Smooth muscle cell (in vitro differentiated cells): ENCODE data around the gene SIRT4. TPM values are rescaled to one million over a fixed set of nuclear protein-coding genes. Genes with fewer than 3 reads are reported as not detected.
A peak's percentile ranks its signal among the peaks of the same experiment; 100 is the strongest.

Experiments
- DNase-seq: peaks from one replicate; lab custom pipeline; 2025; ENCODE audit not compliant: unreplicated experiment; lab: John Stamatoyannopoulos, UW
- H2AFZ ChIP-seq: fragments of 200-600 bp; sonication (generic); 2 replicates; pipeline ENCODE4 v1.6.0; 2016; ENCODE audit warnings: antibody characterized with exemption, low read depth, mild to moderate bottlenecking
- H3F3A ChIP-seq: fragments of 200-600 bp; sonication (generic); 2 replicates; pipeline ENCODE4 v1.6.0; 2017; ENCODE audit warnings: antibody characterized with exemption, low read depth
- H3K27ac ChIP-seq: fragments of 200-600 bp; sonication (generic); 2 replicates; pipeline ENCODE4 v1.5.1; 2016; ENCODE audit warnings: low read depth, mild to moderate bottlenecking
- H3K27me3 ChIP-seq: fragments of 200-600 bp; sonication (generic); 2 replicates; pipeline ENCODE4 v1.6.1; 2016; ENCODE audit warnings: low read depth, mild to moderate bottlenecking
- H3K36me3 ChIP-seq: fragments of 200-600 bp; sonication (generic); 2 replicates; pipeline ENCODE4 v1.5.1; 2016; ENCODE audit warnings: low read depth
- H3K4me1 ChIP-seq: fragments of 200-600 bp; sonication (generic); 2 replicates; pipeline ENCODE4 v1.5.1; 2016; ENCODE audit warnings: low read depth
- H3K4me2 ChIP-seq: fragments of 200-600 bp; sonication (generic); 2 replicates; pipeline ENCODE4 v1.6.0; 2016; ENCODE audit warnings: mild to moderate bottlenecking
- H3K4me3 ChIP-seq: fragments of 200-600 bp; sonication (generic); 2 replicates; pipeline ENCODE4 v1.5.1; 2016; ENCODE audit warnings: mild to moderate bottlenecking
- H3K79me2 ChIP-seq: fragments of 200-600 bp; sonication (generic); 2 replicates; pipeline ENCODE4 v1.6.0; 2016; ENCODE audit warnings: low read depth, mild to moderate bottlenecking
- H3K9ac ChIP-seq: fragments of 200-600 bp; sonication (generic); 2 replicates; pipeline ENCODE4 v1.6.0; 2016; ENCODE audit warnings: low read depth
- H3K9me3 ChIP-seq: fragments of 200-600 bp; sonication (generic); replicated peaks from 2 replicates; pipeline ENCODE4 v1.5.1; 2016; ENCODE audit warnings: low read depth
- H4K20me1 ChIP-seq: fragments of 200-600 bp; sonication (generic); 2 replicates; pipeline ENCODE4 v1.6.0; 2016; ENCODE audit warnings: low read depth
- WGBS: methylation state at CpG from one replicate; pipeline ENCODE4 v1.1.7; 2016; ENCODE audit warnings: low lambda C conversion rate; 5-methylcytosine and 5-hydroxymethylcytosine counted together
- polyA plus RNA-seq: library from polyadenylated mRNA; unstranded; fragments of >200 nt; fragmentation: Nextera tagmentation; extraction: Ambion mirVana; gene quantifications from 2 replicates; pipeline ENCODE4 v1.2.1, GENCODE V29; 2016
- small RNA-seq: library from RNA; depleted of rRNA; stranded (forward); fragments of <200 nt; gene quantifications from one replicate; pipeline ENCODE3, GENCODE V24; 2014
- total RNA-seq: library from RNA; depleted of rRNA; stranded (reverse); fragments of >200 nt; gene quantifications from 2 replicates; pipeline ENCODE4 v1.2.3, GENCODE V29; 2014
- TF ChIP-seq, protein P1 (sequence below): fragments of 200-600 bp; sonication (generic); IDR thresholded peaks from 2 replicates; pipeline ENCODE4 v1.5.1; 2017; ENCODE audit warnings: borderline replicate concordance, mild to moderate bottlenecking, antibody characterized with exemption; ENCODE audit not compliant: insufficient read depth, poor library complexity, severe bottlenecking

Gene SIRT4
- total and polyA plus RNA-seq, 2 experiments from 2014 or later = 2.7 to 5.3 TPM

DNA sequence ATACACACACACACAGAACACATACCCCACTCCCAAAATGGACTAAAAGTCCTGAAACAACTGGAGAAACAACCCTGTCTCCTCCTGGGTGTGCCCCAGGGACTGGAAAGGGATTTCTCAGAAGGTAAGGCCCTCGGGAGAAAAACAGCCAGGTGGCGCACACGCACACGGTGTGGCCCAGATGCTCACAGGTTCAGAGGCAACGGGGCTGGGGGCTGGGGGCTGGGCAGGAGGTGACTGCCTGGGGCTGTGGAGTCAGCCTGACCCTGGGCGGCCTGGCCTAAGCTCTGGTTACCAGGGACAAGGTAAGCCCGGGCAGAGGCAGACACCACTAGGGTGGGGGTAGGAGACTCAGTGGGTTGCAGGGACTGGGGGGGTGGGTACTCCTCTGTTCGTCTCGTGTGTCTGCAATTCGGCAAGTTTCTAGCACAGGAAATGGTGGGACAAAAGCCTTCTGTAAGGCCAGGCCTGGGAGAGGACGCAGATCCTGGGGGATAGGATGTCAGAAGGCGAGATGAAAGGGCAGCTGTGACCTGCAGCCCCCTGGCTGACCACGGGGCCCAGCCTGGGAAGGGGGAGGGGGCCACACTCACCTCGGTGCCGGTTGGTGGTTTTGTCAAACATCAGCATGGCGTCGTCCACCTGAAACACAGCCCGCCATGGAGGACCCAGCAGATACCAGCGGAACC, 56.4 kb downstream of the SIRT4 start:
- Histone ChIP-seq H4K20me1 (no peaks in the 10 kb centered on the region), H3K4me1 (peaks cover 35% of the 10 kb centered on the region), H3K9me3 (no peaks in the 10 kb centered on the region), H3K27ac (no peak overlapping the region), H2AFZ (no peak overlapping the region), H3F3A (peaks cover 6% of the 10 kb centered on the region), H3K36me3 (no peaks in the 10 kb centered on the region), H3K79me2 (no peaks in the 10 kb centered on the region), H3K4me3 (no peak overlapping the region), H3K27me3 (no peaks in the 10 kb centered on the region), H3K9ac (no peak overlapping the region), H3K4me2 (no peak overlapping the region)
- WGBS = 77% methylated on average over 18 of the region's 19 CpGs
- DNase-seq = no peak
- TF ChIP-seq, protein P1, sequence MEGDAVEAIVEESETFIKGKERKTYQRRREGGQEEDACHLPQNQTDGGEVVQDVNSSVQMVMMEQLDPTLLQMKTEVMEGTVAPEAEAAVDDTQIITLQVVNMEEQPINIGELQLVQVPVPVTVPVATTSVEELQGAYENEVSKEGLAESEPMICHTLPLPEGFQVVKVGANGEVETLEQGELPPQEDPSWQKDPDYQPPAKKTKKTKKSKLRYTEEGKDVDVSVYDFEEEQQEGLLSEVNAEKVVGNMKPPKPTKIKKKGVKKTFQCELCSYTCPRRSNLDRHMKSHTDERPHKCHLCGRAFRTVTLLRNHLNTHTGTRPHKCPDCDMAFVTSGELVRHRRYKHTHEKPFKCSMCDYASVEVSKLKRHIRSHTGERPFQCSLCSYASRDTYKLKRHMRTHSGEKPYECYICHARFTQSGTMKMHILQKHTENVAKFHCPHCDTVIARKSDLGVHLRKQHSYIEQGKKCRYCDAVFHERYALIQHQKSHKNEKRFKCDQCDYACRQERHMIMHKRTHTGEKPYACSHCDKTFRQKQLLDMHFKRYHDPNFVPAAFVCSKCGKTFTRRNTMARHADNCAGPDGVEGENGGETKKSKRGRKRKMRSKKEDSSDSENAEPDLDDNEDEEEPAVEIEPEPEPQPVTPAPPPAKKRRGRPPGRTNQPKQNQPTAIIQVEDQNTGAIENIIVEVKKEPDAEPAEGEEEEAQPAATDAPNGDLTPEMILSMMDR = no peak

DNA sequence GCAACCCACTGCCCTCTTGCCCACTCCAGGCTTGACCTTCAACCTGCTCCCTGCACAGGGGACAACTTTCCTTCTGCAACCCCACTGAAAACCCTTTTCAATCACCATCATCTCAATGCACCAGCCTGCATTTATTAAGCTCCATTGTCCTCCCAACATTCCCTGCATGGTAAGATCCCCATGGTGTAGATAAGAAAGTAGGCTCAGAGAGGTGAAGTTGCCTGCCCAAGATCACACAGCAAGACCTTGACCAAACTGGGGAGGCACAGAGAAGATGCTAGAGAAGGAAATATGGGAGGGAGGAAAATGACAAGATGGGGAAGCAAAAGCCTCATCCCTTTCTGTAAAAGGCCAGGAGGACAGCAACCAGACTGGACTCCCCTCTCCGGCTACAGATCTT, 57.0 kb downstream of the SIRT4 start:
- Histone ChIP-seq H3K4me3 (no peak overlapping the region), H3K4me2 (no peak overlapping the region), H3K79me2 (no peaks in the 10 kb centered on the region), H3K9ac (no peak overlapping the region), H3K9me3 (no peaks in the 10 kb centered on the region), H4K20me1 (no peaks in the 10 kb centered on the region), H3K4me1 (peaks cover 41% of the 10 kb centered on the region), H3K36me3 (no peaks in the 10 kb centered on the region), H2AFZ (no peak overlapping the region), H3K27me3 (no peaks in the 10 kb centered on the region), H3K27ac (no peak overlapping the region), H3F3A (peaks cover 6% of the 10 kb centered on the region)
- no peak for DNase-seq
- TF ChIP-seq, protein P1 = no peak
- 83% methylated on average over 1 of the region's 1 CpG for WGBS

DNA sequence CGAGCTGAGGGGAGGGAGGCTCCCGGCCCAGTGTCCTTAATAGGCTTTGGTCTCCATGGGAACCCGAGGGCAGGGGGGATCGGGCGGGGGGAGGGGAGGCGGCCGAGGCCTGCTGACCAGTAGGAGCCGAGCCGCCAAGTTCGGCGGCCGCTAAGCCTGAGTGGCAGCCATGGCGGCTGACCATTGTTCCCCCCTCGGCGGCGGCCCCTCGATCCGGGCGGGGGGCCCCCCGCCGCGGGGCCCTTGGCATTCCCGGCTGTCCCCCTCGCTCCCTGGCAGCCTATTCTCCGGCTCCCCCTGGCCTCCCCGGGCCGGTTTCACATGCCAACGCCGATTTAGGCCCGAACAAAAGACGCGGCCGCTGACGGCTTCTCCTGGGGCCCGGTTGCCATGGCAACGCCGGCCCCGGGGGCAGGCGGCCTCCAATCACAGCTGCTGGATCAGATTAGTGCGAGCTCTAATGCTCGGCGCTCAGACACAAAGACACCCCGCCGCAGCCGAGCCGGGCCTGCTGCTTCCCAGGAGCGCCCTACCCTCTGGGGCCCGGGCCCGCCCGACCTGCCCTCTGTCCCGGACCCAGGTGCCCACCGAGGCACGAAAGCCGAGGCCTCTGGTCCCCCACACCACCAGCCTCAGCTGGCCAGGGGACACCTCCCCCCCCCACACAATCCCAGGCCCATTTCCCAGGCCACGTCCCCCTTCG, 59.5 kb downstream of the SIRT4 start:
- no peaks in the 10 kb centered on the region for H4K20me1 ChIP-seq
- peak overlapping the region; percentile 96 for H3K9ac ChIP-seq
- peak overlapping the region; percentile 82 for H3K27ac ChIP-seq
- peaks cover 42% of the 10 kb centered on the region for H3K4me1 ChIP-seq
- no peaks in the 10 kb centered on the region for H3K9me3 ChIP-seq
- no peaks in the 10 kb centered on the region for H3K27me3 ChIP-seq
- peak overlapping the region; percentile 87 for H3K4me2 ChIP-seq
- no peaks in the 10 kb centered on the region for H3K79me2 ChIP-seq
- peak overlapping the region; percentile 81 for H2AFZ ChIP-seq
- H3K36me3 ChIP-seq = no peaks in the 10 kb centered on the region
- TF ChIP-seq, protein P1 = no peak
- WGBS = 7% methylated on average over 29 of the region's 56 CpGs
- peak; percentile 44 for DNase-seq
- H3K4me3 ChIP-seq = peak overlapping the region; percentile 52
- peaks cover 6% of the 10 kb centered on the region for H3F3A ChIP-seq

Small RNAs within 50 kb of the gene (small RNA-seq; reads per million reads assigned to genes)
- gene RNU4-1 (1,198 reads per million, percentile 100 among the genes with 10 or more reads in this experiment), gene RNU4-2 (431 reads per million, percentile 99 among the genes with 10 or more reads in this experiment), gene RNU6-1088P (not detected)

Other genes starting within 250 kb of the SIRT4 start
- 17.9 and 19.3 TPM in 2 replicates for gene RAB35, start 185.6 kb upstream of the SIRT4 start, total RNA-seq
- 19.1 and 21.9 TPM in 2 replicates for gene RAB35, start 185.6 kb upstream of the SIRT4 start, polyA plus RNA-seq
- gene GCN1, start 107.6 kb upstream of the SIRT4 start, total RNA-seq = 40.4 and 44.3 TPM in 2 replicates
- 31.6 and 35.9 TPM in 2 replicates for gene GCN1, start 107.6 kb upstream of the SIRT4 start, polyA plus RNA-seq
- 2,989 and 3,138 TPM in 2 replicates for gene RPLP0, start 101.2 kb upstream of the SIRT4 start, total RNA-seq
- 1,054 and 1,106 TPM in 2 replicates for gene RPLP0, start 101.2 kb upstream of the SIRT4 start, polyA plus RNA-seq
- gene PXN, start 36.6 kb upstream of the SIRT4 start, total RNA-seq = 16.6 and 17.2 TPM in 2 replicates
- gene PXN, start 36.6 kb upstream of the SIRT4 start, polyA plus RNA-seq = 27.0 and 61.2 TPM in 2 replicates
- gene RNU4-2, start 10.4 kb upstream of the SIRT4 start, total RNA-seq = under 0.01 TPM in 2 replicates
- 4.5 TPM in 1 of 2 replicates, not detected in the other for gene RNU4-2, start 10.4 kb upstream of the SIRT4 start, polyA plus RNA-seq
- gene RNU4-1, start 9.1 kb upstream of the SIRT4 start, total RNA-seq = under 0.01 TPM in 2 replicates
- 3.8 TPM in 1 of 2 replicates, not detected in the other for gene RNU4-1, start 9.1 kb upstream of the SIRT4 start, polyA plus RNA-seq
- gene PLA2G1B, start 25.5 kb downstream of the SIRT4 start, total RNA-seq = not detected in 2 replicates
- gene PLA2G1B, start 25.5 kb downstream of the SIRT4 start, polyA plus RNA-seq = not detected in 2 replicates
- gene MSI1, start 66.8 kb downstream of the SIRT4 start, total RNA-seq = 1.2 and 1.3 TPM in 2 replicates
- gene MSI1, start 66.8 kb downstream of the SIRT4 start, polyA plus RNA-seq = 5.0 and 6.8 TPM in 2 replicates
- 597 and 788 TPM in 2 replicates for gene COX6A1, start 135.8 kb downstream of the SIRT4 start, total RNA-seq
- gene COX6A1, start 135.8 kb downstream of the SIRT4 start, polyA plus RNA-seq = 949 and 1,088 TPM in 2 replicates
- 47.1 and 54.8 TPM in 2 replicates for gene TRIAP1, start 144.1 kb downstream of the SIRT4 start, total RNA-seq
- gene TRIAP1, start 144.1 kb downstream of the SIRT4 start, polyA plus RNA-seq = 67.0 and 70.6 TPM in 2 replicates
- 13.4 and 22.2 TPM in 2 replicates for gene GATC, start 144.1 kb downstream of the SIRT4 start, total RNA-seq
- gene GATC, start 144.1 kb downstream of the SIRT4 start, polyA plus RNA-seq = 9.8 and 10.3 TPM in 2 replicates
- 133 and 148 TPM in 2 replicates for gene SRSF9, start 167.4 kb downstream of the SIRT4 start, total RNA-seq
- gene SRSF9, start 167.4 kb downstream of the SIRT4 start, polyA plus RNA-seq = 264 and 289 TPM in 2 replicates
- gene DYNLL1, start 193.8 kb downstream of the SIRT4 start, total RNA-seq = 403 and 502 TPM in 2 replicates
- gene DYNLL1, start 193.8 kb downstream of the SIRT4 start, polyA plus RNA-seq = 497 and 616 TPM in 2 replicates
- 32.5 and 34.7 TPM in 2 replicates for gene COQ5, start 226.8 kb downstream of the SIRT4 start, total RNA-seq
- 39.9 and 46.9 TPM in 2 replicates for gene COQ5, start 226.8 kb downstream of the SIRT4 start, polyA plus RNA-seq
- gene RNF10, start 232.0 kb downstream of the SIRT4 start, total RNA-seq = 49.0 and 63.2 TPM in 2 replicates
- 115 and 134 TPM in 2 replicates for gene RNF10, start 232.0 kb downstream of the SIRT4 start, polyA plus RNA-seq